Mucosa of descending colon (tissue), 3 donors: Measurements from ENCODE around the gene CDK11B. TPM values are rescaled to one million over a fixed set of nuclear protein-coding genes. Genes with fewer than 3 reads are reported as not detected.
"Not testable (repeated sequence)": the region's sequence is repeated elsewhere in the genome, so short reads cannot be mapped to it uniquely, and the experiment has no call there.

Source experiments
- ATAC-seq: fragments of 200-7000 bp; cut with Tn5 transposase; one replicate; pipeline ENCODE4 v1.9.1; 2020; ENCODE audit warnings: mild to moderate bottlenecking, moderate library complexity
- DNase-seq, 3 donors: peaks; one replicate each; pipeline ENCODE4 v3.0.0-alpha.2; 2020
- H3K36me3 ChIP-seq: fragments of 200-600 bp; one replicate; pipeline ENCODE4 v1.8.0; 2021; ENCODE audit warnings: low read depth, mild to moderate bottlenecking
- H3K4me1 ChIP-seq: fragments of 200-600 bp; one replicate; pipeline ENCODE4 v1.8.0; 2021; ENCODE audit warnings: low read depth, mild to moderate bottlenecking
- H3K4me3 ChIP-seq: fragments of 200-600 bp; one replicate; pipeline ENCODE4 v1.8.0; 2021; ENCODE audit warnings: mild to moderate bottlenecking
- H3K9me3 ChIP-seq: fragments of 200-600 bp; one replicate; pipeline ENCODE4 v1.8.0; 2021; ENCODE audit warnings: mild to moderate bottlenecking
- intact Hi-C, 2 donors: fragments of 100-400 bp; cut with DNase I in 1 of 2; cut with micrococcal nuclease in 1 of 2; formaldehyde crosslinking; loops; one replicate each; pipeline versions ENCODE4 v1.11.0 to v1.11.1; 2022; cut with DNase I, micrococcal nuclease
- total RNA-seq, 3 donors: library from RNA; stranded (reverse); fragmentation: NEBNext Ultra II Directional in 2 of 3; extraction: Animal tissue kit (Norgen Biotek cat#: 25700) in 2 of 3; gene quantifications; one replicate each; pipeline versions ENCODE4 v1.2.1 to v1.2.4, GENCODE V29; 2021 to 2023
- TF ChIP-seq, protein P1 (sequence below): fragments of 200-600 bp; IDR thresholded peaks from one replicate; pipeline ENCODE4 v1.8.0; 2022; ENCODE audit warnings: antibody characterized with exemption, mild to moderate bottlenecking
- donor health status: DM: no; HTN: no; CAD: no; lungs with moderate emphysema.
- donor health status: DM: no; HTN: no; CAD: no.
- donor health status: DM: no; HTN: yes; CAD: no.

Gene CDK11B
- total RNA-seq, 3 donors from 2014 or later = 31.9 to 45.6 (median 36.8) TPM

DNA sequence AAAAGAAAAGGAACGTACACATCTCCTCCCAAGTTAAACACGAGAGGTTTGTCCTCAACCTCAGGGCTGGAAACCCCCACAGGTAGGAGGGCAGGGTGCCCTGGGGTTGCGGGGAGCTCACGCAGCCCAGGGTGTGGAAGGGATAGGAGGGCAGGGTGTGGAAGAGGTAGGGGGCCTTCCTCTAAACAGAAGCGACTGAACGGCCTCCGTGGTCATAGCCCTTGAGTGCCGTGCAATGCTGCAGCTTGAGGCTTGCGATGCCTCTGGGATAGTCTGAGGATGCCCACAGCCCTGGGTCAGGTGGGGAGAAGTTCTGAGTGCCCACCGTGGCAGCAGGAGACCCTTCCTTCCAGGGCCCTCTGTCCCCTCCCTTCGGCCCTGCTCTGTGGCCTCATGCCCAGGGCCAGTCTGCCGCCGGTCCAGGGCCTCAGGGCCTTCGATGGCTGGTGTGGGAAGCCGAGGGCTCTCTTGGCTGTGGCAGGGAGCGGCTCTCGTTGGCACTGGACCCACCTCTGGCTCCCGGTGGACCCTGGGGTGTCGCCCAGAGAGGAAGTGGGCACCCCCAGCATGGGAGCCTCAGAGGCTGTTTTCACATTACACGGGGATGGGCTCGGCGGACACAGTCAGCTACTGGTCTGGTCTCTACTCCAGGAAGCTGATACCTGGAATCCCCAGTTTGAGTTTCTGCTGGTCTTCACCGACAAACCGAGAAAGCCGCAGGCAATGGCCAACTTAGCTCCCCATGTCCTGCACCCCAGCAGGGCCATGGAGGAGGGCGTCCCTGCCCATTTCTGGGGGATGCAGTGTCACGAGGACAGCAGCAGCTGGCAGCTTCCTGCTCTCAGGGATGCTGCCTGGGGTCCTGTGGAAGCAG, 6.4 kb upstream of the CDK11B start:
- H3K4me1 ChIP-seq = peaks cover 6% of the 10 kb centered on the region
- no peaks in the 10 kb centered on the region for H3K9me3 ChIP-seq
- intact Hi-C loops = no loop called here
- H3K4me3 ChIP-seq = no peak overlapping the region
- ATAC-seq (peak; percentile 7), DNase-seq (peak in 2 of 3 donors; percentile 24 to 53)
- TF ChIP-seq, protein P1, sequence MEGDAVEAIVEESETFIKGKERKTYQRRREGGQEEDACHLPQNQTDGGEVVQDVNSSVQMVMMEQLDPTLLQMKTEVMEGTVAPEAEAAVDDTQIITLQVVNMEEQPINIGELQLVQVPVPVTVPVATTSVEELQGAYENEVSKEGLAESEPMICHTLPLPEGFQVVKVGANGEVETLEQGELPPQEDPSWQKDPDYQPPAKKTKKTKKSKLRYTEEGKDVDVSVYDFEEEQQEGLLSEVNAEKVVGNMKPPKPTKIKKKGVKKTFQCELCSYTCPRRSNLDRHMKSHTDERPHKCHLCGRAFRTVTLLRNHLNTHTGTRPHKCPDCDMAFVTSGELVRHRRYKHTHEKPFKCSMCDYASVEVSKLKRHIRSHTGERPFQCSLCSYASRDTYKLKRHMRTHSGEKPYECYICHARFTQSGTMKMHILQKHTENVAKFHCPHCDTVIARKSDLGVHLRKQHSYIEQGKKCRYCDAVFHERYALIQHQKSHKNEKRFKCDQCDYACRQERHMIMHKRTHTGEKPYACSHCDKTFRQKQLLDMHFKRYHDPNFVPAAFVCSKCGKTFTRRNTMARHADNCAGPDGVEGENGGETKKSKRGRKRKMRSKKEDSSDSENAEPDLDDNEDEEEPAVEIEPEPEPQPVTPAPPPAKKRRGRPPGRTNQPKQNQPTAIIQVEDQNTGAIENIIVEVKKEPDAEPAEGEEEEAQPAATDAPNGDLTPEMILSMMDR = no peak
- no peaks in the 10 kb centered on the region for H3K36me3 ChIP-seq

DNA sequence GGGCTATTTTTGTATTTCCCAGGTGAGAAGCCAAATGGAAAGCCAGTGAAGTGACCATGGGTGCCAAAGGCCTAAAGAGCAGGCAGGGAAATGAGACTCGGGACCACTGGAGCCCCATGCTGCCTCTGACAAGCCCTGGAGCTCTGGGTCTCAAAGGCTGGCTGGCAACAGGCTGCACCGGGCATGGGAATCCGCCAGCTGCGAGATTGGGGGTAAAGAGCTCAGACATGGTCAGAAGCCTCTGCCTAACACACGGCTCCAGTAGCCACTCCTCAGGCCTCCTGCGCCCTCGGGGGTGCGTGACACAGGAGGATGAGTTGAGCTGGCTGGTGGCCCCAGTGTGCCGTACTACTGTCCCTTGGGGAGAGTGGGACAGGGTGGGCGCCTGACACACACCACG, 5.5 kb upstream of the CDK11B start:
- intact Hi-C loops, H3K36me3 ChIP-seq: not testable (repeated sequence)

DNA sequence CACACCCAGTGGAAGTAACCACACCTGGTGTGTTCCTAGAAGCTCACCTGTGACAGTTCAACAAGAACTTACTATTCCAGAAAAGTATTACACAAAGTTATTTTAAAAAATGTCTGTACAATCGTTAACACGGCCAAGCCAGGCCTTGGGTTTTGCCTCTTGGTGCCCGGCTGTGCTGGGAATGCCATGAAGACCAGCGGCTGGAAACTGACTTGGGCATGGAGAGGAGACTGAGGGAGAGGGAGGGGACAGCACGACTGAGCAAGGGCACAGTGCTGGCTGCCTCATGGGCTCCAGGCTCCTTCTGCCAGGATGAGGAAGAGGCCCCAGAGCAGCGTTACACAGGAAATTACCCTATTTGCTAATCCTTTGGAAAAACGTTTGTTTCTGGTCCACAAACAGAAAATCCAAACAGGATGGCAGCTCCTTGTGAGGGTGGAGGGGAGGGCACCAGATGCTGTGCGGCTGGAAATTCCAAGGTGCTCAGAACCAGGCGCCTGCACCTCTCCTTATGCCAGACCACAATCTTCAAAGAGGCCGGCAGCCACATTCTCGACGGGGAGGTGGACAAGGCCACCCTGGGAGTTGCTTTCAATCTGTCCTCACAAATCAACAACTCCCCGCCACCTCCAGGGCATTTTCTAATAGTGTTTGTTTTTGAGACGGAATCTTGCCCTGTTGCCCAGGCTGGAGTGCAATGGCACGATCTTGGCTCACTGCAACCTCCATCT, 4.2 kb upstream of the CDK11B start:
- peak in 2 of 3 donors; percentile 35 to 38 for DNase-seq
- ATAC-seq, H3K36me3 ChIP-seq, intact Hi-C loops, H3K4me1 ChIP-seq, H3K4me3 ChIP-seq, H3K9me3 ChIP-seq: not testable (repeated sequence)

More for the DNA sequence above, 5.5 kb upstream of the CDK11B start:
- DNase-seq, H3K9me3 ChIP-seq, ATAC-seq, H3K4me1 ChIP-seq, H3K4me3 ChIP-seq: not testable (repeated sequence)

DNA sequence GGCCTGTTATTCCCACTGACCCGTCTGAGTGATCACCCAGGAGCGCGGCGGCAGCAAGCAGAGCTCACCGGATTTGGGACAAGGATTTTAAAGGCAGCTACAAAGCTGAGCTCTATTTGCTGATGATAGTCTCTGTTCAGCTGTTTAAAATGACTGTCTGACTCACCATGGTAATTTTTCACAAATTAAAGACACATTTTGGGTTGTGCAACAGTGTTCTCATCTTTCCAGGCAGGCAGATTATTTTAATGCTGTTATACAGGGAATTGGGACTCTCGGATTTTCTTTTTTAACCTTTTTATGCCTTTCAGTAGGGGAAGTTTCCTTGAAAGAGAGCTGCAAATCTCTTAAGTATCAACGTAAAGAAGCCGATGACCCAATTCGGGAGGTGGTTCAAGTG, 3.6 kb upstream of the CDK11B start:
- H3K4me1 ChIP-seq, H3K9me3 ChIP-seq, H3K4me3 ChIP-seq, DNase-seq, ATAC-seq, H3K36me3 ChIP-seq, intact Hi-C loops: not testable (repeated sequence)

DNA sequence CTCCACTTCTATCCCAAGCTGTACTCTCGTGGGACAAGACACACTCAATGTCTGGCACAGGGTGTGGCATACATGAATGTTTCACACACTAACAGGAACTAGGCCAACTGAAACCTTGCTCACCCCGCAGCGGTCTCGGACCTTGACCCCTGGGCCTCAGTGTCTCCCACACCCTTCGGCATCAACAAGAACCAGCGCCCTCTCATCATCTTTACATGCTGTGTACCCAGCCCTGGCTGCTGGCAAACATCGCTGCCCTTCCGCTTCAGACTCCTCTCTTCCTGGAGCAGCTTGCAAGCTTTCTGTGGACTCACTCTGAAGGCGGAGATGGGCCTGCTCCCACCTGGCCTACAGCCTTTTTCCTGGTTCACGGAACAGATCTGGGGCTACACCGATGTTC, 10.5 kb downstream of the CDK11B start:
- Histone ChIP-seq H3K36me3 (peaks cover 17% of the 10 kb centered on the region), H3K4me1 (peaks cover 16% of the 10 kb centered on the region)
- H3K9me3 ChIP-seq, H3K4me3 ChIP-seq, intact Hi-C loops: not testable (repeated sequence)
- peak; percentile 98 for ATAC-seq
- peak; percentile 91 to 93 (median 92) for DNase-seq

DNA sequence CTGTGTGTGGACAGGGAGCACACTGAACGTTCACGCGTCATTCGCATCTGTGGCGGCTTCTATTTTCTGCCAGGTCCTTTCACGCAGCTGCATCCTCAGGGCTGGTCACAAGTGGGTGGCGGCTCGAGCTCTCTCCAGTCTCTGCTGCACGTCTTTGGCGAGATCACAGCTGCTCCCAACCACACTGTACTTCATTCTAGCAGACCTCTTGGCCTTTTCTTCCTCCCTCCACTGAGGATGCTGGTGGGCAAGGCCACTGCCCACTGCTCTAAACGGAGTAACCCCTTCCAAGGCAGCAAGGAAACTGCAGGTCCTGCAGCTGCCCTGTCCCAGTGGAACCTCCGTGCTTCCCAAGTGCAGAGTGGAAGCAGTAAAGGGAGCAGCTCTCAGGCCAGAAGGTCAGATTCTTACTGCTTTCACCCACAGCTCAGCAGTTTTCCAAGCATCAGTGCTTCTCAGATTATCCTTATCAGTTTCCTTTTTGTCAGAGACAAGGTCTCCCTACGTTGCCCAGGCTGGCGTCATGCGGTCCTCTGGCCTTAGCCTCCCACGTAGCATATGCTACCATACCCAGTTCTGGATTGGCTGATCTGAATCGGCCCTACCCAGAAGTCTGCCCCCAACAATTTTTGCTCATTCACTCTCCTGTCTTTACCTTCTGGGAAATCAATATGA, 11.1 kb downstream of the CDK11B start:
- DNase-seq (peak in 1 of 3 donors; percentile 64), ATAC-seq (peak; percentile 67)
- H3K9me3 ChIP-seq, H3K4me3 ChIP-seq, intact Hi-C loops: not testable (repeated sequence)
- Histone ChIP-seq H3K36me3 (peaks cover 15% of the 10 kb centered on the region), H3K4me1 (peaks cover 16% of the 10 kb centered on the region)

DNA sequence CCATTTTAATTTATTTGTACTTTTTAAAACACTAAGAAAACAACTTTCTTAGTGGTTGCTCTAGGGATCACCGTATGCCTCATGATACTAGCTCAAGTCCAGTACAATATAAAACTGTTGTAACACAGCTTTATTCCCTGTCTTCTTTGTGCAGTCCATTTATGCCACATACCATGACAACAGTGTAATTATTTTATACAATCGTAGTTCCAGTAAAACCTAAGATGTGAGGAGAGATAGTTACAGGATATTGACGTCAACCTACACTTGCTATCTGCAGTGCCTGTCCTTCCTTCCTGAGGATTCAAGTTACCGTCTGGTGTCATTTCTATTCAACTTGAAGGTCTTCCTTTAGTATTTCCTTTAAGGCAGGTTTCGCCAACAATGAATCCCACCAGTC, 12.5 kb downstream of the CDK11B start:
- intact Hi-C loops, H3K9me3 ChIP-seq, H3K36me3 ChIP-seq, ATAC-seq, H3K4me3 ChIP-seq, DNase-seq: not testable (repeated sequence)
- peaks cover 16% of the 10 kb centered on the region for H3K4me1 ChIP-seq

DNA sequence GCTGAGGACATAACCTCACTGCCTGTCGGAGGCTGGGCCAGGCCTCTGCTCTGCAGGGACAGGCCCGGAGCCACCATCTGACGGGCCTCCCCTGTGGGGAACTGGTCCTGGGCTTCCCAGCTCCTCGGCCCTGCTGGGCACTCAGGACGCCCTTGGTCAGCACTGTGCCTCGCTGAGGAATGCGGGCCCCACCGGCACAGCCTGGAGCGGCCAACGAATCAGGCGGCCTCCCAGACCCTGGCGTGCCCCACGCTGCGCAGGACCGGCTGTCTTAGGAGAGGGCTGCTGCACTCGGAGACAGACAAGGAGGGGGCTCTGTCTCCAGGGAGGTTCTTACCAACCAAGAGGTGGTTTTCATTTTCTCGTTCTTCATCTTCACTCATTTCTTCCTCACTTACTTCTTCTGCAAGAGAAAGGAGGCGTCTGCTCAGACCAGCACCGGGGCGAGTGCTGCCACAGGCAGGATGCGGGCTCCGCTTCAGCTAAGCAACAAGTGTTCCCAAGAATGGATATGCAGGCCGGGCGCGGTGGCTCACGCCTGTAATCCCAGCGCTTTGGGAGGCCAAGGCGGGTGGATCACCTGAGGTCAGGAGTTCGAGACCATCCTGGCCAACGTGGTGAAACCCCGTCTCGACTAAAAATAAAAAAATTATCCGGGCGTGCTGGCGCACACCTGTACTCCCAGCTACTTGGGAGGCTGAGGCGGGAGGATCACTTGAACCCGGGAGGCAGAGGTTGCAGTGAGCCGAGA, 17.9 kb downstream of the CDK11B start:
- H3K9me3 ChIP-seq, intact Hi-C loops, H3K4me3 ChIP-seq, ATAC-seq, H3K4me1 ChIP-seq, H3K36me3 ChIP-seq: not testable (repeated sequence)
- peak in 1 of 3 donors; percentile 17 for DNase-seq

DNA sequence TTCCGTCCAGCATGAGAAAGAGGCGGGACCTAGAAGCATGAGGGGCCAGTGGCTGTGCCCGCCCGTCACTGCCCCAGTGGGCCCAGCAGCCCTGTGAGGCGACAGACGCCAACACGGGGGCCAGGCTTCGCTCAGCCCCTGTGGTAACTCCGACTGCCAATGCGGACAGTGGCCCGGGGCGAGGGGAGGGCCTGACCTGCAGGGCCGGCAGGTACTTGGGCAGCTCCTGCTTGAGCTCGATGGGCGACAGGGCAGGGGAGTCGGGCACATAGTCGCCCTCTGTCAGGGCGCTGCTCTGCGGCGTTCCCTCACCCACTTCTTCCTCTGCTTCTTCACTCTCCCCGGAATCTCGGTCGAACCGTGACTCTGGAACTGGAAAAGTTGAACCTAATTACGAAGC, 18.7 kb downstream of the CDK11B start:
- H3K4me1 ChIP-seq, H3K4me3 ChIP-seq, H3K9me3 ChIP-seq, ATAC-seq, intact Hi-C loops, H3K36me3 ChIP-seq: not testable (repeated sequence)
- peak in 1 of 3 donors; percentile 13 for DNase-seq

DNA sequence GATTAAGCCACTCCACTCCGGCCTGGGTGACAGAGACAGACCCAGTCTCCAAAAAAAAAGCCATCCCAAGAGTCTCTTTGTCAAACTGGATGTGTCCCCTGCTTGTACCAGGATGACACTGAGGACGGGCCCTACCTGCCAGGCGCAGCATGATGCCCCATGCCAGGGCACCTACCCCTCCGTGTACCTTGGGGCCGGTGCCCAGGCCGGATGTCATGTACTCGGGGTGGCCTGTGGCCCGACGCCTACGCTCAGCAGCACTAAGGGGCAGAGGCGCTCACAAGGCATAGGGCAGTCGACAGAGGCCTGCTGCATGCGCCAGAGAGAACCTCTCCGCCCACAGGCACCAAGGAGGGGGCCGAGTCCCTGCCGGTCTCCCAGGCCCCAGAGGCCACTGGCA, 19.4 kb downstream of the CDK11B start:
- intact Hi-C loops, H3K9me3 ChIP-seq, H3K4me1 ChIP-seq, ATAC-seq, DNase-seq, H3K36me3 ChIP-seq, H3K4me3 ChIP-seq: not testable (repeated sequence)

DNA sequence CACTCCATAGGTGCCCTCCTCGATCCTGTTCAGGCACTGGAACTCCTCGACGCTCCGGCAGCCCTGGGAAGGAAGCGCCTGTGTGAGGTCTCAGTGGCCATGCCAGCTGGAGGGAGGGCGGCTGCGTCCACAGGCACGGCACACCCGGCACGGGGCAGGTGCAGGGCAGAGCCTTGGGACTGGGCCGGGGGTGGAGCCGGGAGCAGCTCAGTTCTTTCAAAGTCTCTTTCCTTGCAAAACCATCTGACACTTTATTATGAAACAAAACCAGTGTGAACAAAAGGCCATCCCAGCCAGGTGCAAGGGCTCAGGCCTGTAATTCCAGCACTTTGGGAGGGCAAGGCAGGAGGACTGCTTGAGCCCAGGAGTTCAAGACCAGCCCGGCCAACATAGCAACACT, 20.3 kb downstream of the CDK11B start:
- ATAC-seq, H3K36me3 ChIP-seq: not testable (repeated sequence)
- peak in 2 of 3 donors; percentile 80 to 91 for DNase-seq

DNA sequence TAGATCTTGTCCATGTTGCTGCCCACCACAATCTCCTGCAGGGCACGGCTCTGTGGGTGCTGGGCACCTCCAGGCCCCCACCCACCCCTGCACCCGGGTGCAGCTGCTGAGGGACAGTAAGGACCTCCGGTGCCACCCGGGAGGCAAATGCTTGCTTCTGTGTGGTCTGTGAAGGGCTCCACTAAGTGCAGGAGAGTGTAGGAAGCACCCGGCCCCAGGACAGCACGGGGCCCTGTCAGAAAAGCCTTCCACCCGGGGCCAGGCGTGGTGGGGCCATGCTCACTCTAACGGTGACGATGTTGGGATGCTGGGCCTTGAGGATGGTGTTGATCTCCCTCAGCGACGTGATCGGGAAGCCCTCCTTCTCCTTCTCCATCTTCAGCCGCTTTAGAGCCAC, 21.3 kb downstream of the CDK11B start:
- H3K4me3 ChIP-seq, H3K4me1 ChIP-seq, H3K36me3 ChIP-seq, H3K9me3 ChIP-seq, ATAC-seq, intact Hi-C loops: not testable (repeated sequence)
- peak in 1 of 3 donors; percentile 22 for DNase-seq

More for the DNA sequence above, 20.3 kb downstream of the CDK11B start:
- H3K4me1 ChIP-seq, H3K9me3 ChIP-seq, H3K4me3 ChIP-seq, intact Hi-C loops: not testable (repeated sequence)
